Right lobe of liver (tissue), 6 donors: ENCODE measurements around the gene AFP. TPM values are rescaled to one million over a fixed set of nuclear protein-coding genes. Genes with fewer than 3 reads are reported as not detected.

Experiments
- ATAC-seq, 4 donors: fragments of 200-7000 bp; cut with Tn5 transposase; one replicate each; pipeline ENCODE4 v1.9.1; 2020; ENCODE audit warnings: mild to moderate bottlenecking in 4 of 4, moderate library complexity in 4 of 4
- DNase-seq, 3 donors: peaks; one replicate each; pipeline ENCODE4 v3.0.0-alpha.2; 2020
- H3K27ac ChIP-seq, 3 donors: fragments of 200-600 bp; one replicate each; pipeline ENCODE4 v1.8.0; 2022
- H3K27me3 ChIP-seq, 2 donors: fragments of 200-600 bp; one replicate each; pipeline ENCODE4 v1.8.0; 2022
- H3K36me3 ChIP-seq, 4 donors: fragments of 200-600 bp; sonication (generic) in 1 of 4; one replicate each; pipeline versions ENCODE4 v1.5.1 to v1.8.0; 2017 to 2022; ENCODE audit warnings: control low read depth in 1 of 4
- H3K4me1 ChIP-seq, 4 donors: fragments of 200-600 bp; sonication (generic) in 1 of 4; one replicate each; pipeline versions ENCODE4 v1.5.1 to v1.8.0; 2017 to 2022; ENCODE audit warnings: control low read depth in 1 of 4
- H3K4me3 ChIP-seq, 3 donors: fragments of 200-600 bp; one replicate each; pipeline ENCODE4 v1.8.0; 2022
- H3K9me3 ChIP-seq, 4 donors: fragments of 200-600 bp; sonication (generic) in 1 of 4; one replicate each; pipeline versions ENCODE4 v1.5.1 to v1.8.0; 2017 to 2022; ENCODE audit warnings: control low read depth in 1 of 4
- CTCF ChIP-seq, 4 donors: fragments of 200-600 bp in 3 of 4; fragments of 450-650 bp in 1 of 4; IDR thresholded peaks; one replicate each; pipeline versions ENCODE4 v1.5.1 to v1.8.0; 2016 to 2022; ENCODE audit warnings: antibody characterized with exemption in 4 of 4, mild to moderate bottlenecking in 2 of 4
- POLR2A ChIP-seq: fragments of 450-650 bp; IDR thresholded peaks from one replicate; pipeline ENCODE4 v1.6.1; 2017; ENCODE audit warnings: antibody characterized with exemption, mild to moderate bottlenecking
- WGBS: methylation state at CpG from one replicate; pipeline ENCODE4 v1.1.6; 2018; ENCODE audit warnings: low coverage, low lambda C conversion rate; ENCODE audit not compliant: insufficient coverage; ENCODE audit errors: missing lambda C conversion rate; 5-methylcytosine and 5-hydroxymethylcytosine counted together
- intact Hi-C, 2 donors: fragments of 100-400 bp; cut with DNase I; formaldehyde crosslinking; loops; one replicate each; pipeline versions ENCODE4 v1.11.2 to v1.14.1; 2022
- total RNA-seq, 6 experiments: library from RNA; depleted of rRNA in 2 of 6; stranded (reverse); fragments of >200 nt in 2 of 6; fragmentation: NEBNext Ultra II Directional in 3 of 6; extraction: Animal tissue kit (Norgen Biotek cat#: 25700) in 3 of 6; gene quantifications; one replicate each; pipeline versions ENCODE4 v1.1.0 to v1.2.4, GENCODE V29; 2016 to 2023
- donor health status: DM: no; HTN: yes; CAD: no.
- donor health status: DM: no; HTN: no; CAD: no.
- donor health status: DM: no; HTN: no; CAD: no.
- donor health status: DM: no; HTN: yes; CAD: no.
- donor health status: DM: no; HTN: yes; CAD: no.

Gene AFP
- total RNA-seq, 6 experiments from 2014 or later = 0.78 to 3.8 (median 3.4) TPM; not detected in 1

DNA sequence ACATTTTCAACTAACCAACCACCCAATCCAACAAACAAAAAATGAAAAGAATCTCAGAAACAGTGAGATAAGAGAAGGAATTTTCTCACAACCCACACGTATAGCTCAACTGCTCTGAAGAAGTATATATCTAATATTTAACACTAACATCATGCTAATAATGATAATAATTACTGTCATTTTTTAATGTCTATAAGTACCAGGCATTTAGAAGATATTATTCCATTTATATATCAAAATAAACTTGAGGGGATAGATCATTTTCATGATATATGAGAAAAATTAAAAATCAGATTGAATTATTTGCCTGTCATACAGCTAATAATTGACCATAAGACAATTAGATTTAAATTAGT is 4.2 kb upstream of the AFP start:
- Histone ChIP-seq H3K9me3 (no peaks in the 10 kb centered on the region), H3K4me1 (peaks cover 0 to 42% (median 10%) of the 10 kb centered on the region in 4 donors), H3K36me3 (no peaks in the 10 kb centered on the region), H3K27ac (peak overlapping the region; percentile 28 to 86 (median 67)), H3K4me3 (no peak overlapping the region), H3K27me3 (no peaks in the 10 kb centered on the region)
- DNase-seq (no peak), ATAC-seq (no peak)
- WGBS = 35% methylated on average over 1 of the region's 1 CpG
- TF ChIP-seq POLR2A (no peak), CTCF (IDR thresholded peaks at IDR 0.05) (no peak)
- intact Hi-C loops = no loop called here

GRCh38 chr4:73432169-73433000 is 3.6 kb upstream of the AFP start:
- ATAC-seq (peak; percentile 72 to 85 (median 80)), DNase-seq (no peak)
- H3K36me3 ChIP-seq = no peaks in the 10 kb centered on the region
- intact Hi-C loops = no loop called here
- H3K4me3 ChIP-seq = peak overlapping the region in 2 of 3 donors; percentile 7 to 14
- TF ChIP-seq POLR2A (no peak), CTCF (IDR thresholded peaks at IDR 0.05) (no peak)
- H3K9me3 ChIP-seq = no peaks in the 10 kb centered on the region
- H3K27ac ChIP-seq = peak overlapping the region; percentile 37 to 86 (median 67)
- H3K27me3 ChIP-seq = no peaks in the 10 kb centered on the region
- peaks cover 0 to 42% (median 10%) of the 10 kb centered on the region in 4 donors for H3K4me1 ChIP-seq
- 22% methylated on average over 5 of the region's 5 CpGs for WGBS

- WGBS = 20% methylated on average over 2 of the region's 2 CpGs
- no peak for ATAC-seq
Observed at GRCh38 chr4:73433140-73433539, 2.9 kb upstream of the AFP start.

DNA sequence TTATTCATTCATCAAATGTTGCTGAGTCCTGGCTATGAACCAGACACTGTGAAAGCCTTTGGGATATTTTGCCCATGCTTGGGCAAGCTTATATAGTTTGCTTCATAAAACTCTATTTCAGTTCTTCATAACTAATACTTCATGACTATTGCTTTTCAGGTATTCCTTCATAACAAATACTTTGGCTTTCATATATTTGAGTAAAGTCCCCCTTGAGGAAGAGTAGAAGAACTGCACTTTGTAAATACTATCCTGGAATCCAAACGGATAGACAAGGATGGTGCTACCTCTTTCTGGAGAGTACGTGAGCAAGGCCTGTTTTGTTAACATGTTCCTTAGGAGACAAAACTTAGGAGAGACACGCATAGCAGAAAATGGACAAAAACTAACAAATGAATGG is 1.7 kb upstream of the AFP start:
- H3K4me3 ChIP-seq = no peak overlapping the region
- H3K4me1 ChIP-seq = peaks cover 0 to 42% (median 10%) of the 10 kb centered on the region in 4 donors
- no peak for DNase-seq
- TF ChIP-seq POLR2A (no peak), CTCF (IDR thresholded peaks at IDR 0.05) (peak; percentile 37 to 52 (median 43))
- no peak overlapping the region for H3K27ac ChIP-seq
- peak; percentile 14 to 46 (median 31) for ATAC-seq
- H3K36me3 ChIP-seq = no peaks in the 10 kb centered on the region
- WGBS = 36% methylated on average over 3 of the region's 3 CpGs
- H3K27me3 ChIP-seq = no peaks in the 10 kb centered on the region
- H3K9me3 ChIP-seq = no peaks in the 10 kb centered on the region
- intact Hi-C loops = no loop called here

More at GRCh38 chr4:73433140-73433539, 2.9 kb upstream of the AFP start:
- no peak overlapping the region for H3K4me3 ChIP-seq
- no peaks in the 10 kb centered on the region for H3K27me3 ChIP-seq
- H3K36me3 ChIP-seq = no peaks in the 10 kb centered on the region
- peak overlapping the region; percentile 31 to 86 (median 63) for H3K27ac ChIP-seq
- no peak for DNase-seq
- H3K9me3 ChIP-seq = no peaks in the 10 kb centered on the region
- TF ChIP-seq POLR2A = no peak
- intact Hi-C loops = no loop called here
- peaks cover 0 to 42% (median 10%) of the 10 kb centered on the region in 4 donors for H3K4me1 ChIP-seq
